Mucosa of rectum (tissue), 2 donors: ENCODE measurements around the gene CMTM2.
"Not testable (repeated sequence)": the region's sequence is repeated elsewhere in the genome, so short reads cannot be mapped to it uniquely, and the experiment has no call there.

Source experiments
- H3K27ac ChIP-seq, 2 donors: one replicate each; pipeline ENCODE4 v1.7.0; 2013; ENCODE audit warnings: inconsistent platforms in 2 of 2, low read depth in 2 of 2, low read length in 2 of 2
- H3K27me3 ChIP-seq, 2 donors: one replicate each; pipeline ENCODE4 v1.7.0; 2013; ENCODE audit warnings: low read length in 2 of 2; ENCODE audit not compliant: control insufficient read depth in 2 of 2, insufficient read depth in 2 of 2
- H3K36me3 ChIP-seq, 2 donors: one replicate each; pipeline ENCODE4 v1.7.0; 2013; ENCODE audit warnings: low read length in 2 of 2; ENCODE audit not compliant: control insufficient read depth in 2 of 2, insufficient read depth in 2 of 2
- H3K4me1 ChIP-seq, 2 donors: one replicate each; pipeline ENCODE4 v1.7.0; 2013; ENCODE audit warnings: low read length in 2 of 2, mild to moderate bottlenecking in 1 of 2; ENCODE audit not compliant: control insufficient read depth in 2 of 2, insufficient read depth in 2 of 2
- H3K4me3 ChIP-seq, 2 donors: one replicate each; pipeline ENCODE4 v1.7.0; 2013; ENCODE audit warnings: low read length in 2 of 2
- H3K9ac ChIP-seq, 2 donors: one replicate each; pipeline ENCODE4 v1.7.0; 2013; ENCODE audit warnings: low read length in 2 of 2, low read depth in 1 of 2, mild to moderate bottlenecking in 1 of 2
- H3K9me3 ChIP-seq, 2 donors: one replicate each; pipeline ENCODE4 v1.7.0; 2013; ENCODE audit warnings: low read length in 2 of 2; ENCODE audit not compliant: control insufficient read depth in 2 of 2
- donor health status: healthy.
- donor health status: Normal muscosa, but diverticular disease.

Gene CMTM2

GRCh38 chr16:66629856-66630255 lies 50.6 kb downstream of the CMTM2 start:
- Histone ChIP-seq H3K27ac (no peak overlapping the region), H3K36me3 (peaks cover 0 to 5% of the 10 kb centered on the region in 2 donors), H3K4me1 (no peaks in the 10 kb centered on the region), H3K4me3 (no peak overlapping the region), H3K9ac (no peak overlapping the region), H3K9me3 (no peaks in the 10 kb centered on the region), H3K27me3 (no peaks in the 10 kb centered on the region)

GRCh38 chr16:66630561-66631260 lies 51.4 kb downstream of the CMTM2 start:
- H3K9me3 ChIP-seq, H3K4me1 ChIP-seq, H3K36me3 ChIP-seq, H3K27ac ChIP-seq, H3K27me3 ChIP-seq, H3K4me3 ChIP-seq, H3K9ac ChIP-seq: not testable (repeated sequence)

- H3K27ac ChIP-seq, H3K4me1 ChIP-seq, H3K9me3 ChIP-seq, H3K36me3 ChIP-seq, H3K9ac ChIP-seq, H3K27me3 ChIP-seq, H3K4me3 ChIP-seq: not testable (repeated sequence)
Observed at GRCh38 chr16:66631558-66631957, 52.3 kb downstream of the CMTM2 start.

GRCh38 chr16:66634527-66635196 lies 55.4 kb downstream of the CMTM2 start:
- Histone ChIP-seq H3K9me3 (no peaks in the 10 kb centered on the region), H3K9ac (no peak overlapping the region), H3K4me1 (no peaks in the 10 kb centered on the region), H3K4me3 (no peak overlapping the region), H3K36me3 (peaks cover 4 to 10% of the 10 kb centered on the region in 2 donors), H3K27ac (no peak overlapping the region), H3K27me3 (no peaks in the 10 kb centered on the region)

- Histone ChIP-seq H3K27ac (no peak overlapping the region), H3K4me3 (no peak overlapping the region), H3K9me3 (no peaks in the 10 kb centered on the region), H3K4me1 (no peaks in the 10 kb centered on the region), H3K27me3 (no peaks in the 10 kb centered on the region), H3K36me3 (peaks cover 4 to 10% of the 10 kb centered on the region in 2 donors), H3K9ac (no peak overlapping the region)
Observed at GRCh38 chr16:66635406-66635805, 56.1 kb downstream of the CMTM2 start.

GRCh38 chr16:66636199-66636598 lies 56.9 kb downstream of the CMTM2 start:
- H3K4me1 ChIP-seq: no peaks in the 10 kb centered on the region
- H3K36me3 ChIP-seq: peaks cover 4 to 10% of the 10 kb centered on the region in 2 donors
- H3K9ac ChIP-seq: no peak overlapping the region
- H3K27me3 ChIP-seq: no peaks in the 10 kb centered on the region
- no peak overlapping the region for H3K27ac ChIP-seq
- H3K9me3 ChIP-seq: no peaks in the 10 kb centered on the region
- no peak overlapping the region for H3K4me3 ChIP-seq

GRCh38 chr16:66637806-66638205 lies 58.5 kb downstream of the CMTM2 start:
- Histone ChIP-seq H3K9ac (no peak overlapping the region), H3K4me3 (no peak overlapping the region), H3K9me3 (no peaks in the 10 kb centered on the region), H3K4me1 (no peaks in the 10 kb centered on the region), H3K27ac (no peak overlapping the region), H3K27me3 (no peaks in the 10 kb centered on the region), H3K36me3 (peaks cover 4 to 10% of the 10 kb centered on the region in 2 donors)
